ENCODE results near the gene CSPG4.
"Not testable (repeated sequence)": the region's sequence is repeated elsewhere in the genome, so short reads cannot be mapped to it uniquely, and the experiment has no call there.

CSPG4 gene

GRCh38 chr15:75687486-75688277, 25.0 kb downstream of the CSPG4 start:
- FAIRE-seq, result no peak

DNA sequence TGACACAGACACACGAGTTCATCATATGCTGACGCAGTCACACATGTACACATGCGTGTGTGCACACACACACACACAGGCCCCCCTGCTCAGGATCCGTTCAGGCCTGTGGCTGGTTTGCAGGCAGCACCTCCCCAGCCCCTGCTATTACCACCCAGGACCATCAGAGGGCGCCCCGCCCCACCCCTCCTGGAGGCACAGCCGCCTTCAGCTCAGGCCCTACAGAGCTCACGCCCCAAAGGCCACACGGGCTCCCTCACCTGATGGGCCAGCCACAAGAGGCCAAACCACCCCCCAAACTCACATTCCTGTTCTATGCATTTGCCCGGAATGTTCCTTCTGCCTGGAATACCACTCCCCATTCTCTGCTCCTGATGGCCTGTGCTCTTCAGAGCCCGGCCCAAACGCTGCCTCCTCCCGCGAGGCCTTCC, 26.4 kb downstream of the CSPG4 start:
- FAIRE-seq, result not testable (repeated sequence)

- no peak for FAIRE-seq
These were observed 27.5 kb downstream of the CSPG4 start for GRCh38 chr15:75685195-75685594.

DNA sequence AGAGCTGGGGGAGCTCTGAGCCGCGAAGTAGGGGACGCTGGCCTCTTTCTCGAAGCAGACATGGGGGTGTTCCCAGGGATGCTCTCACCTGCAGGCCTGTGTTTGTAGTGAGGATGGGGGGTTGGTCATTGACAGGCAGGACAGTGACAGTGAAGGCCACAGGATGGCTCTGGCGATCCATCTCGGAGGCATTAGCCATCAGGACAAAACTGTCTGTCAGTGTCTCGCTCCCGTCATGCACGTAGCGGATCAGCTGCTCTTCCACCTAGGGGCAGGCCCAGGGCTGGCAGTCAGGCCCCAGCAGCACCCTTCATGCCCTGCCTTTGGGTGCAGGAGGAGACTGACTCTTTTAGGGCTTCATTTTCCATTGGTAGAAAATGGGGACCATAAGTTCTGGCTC, 28.0 kb downstream of the CSPG4 start:
- FAIRE-seq, result no peak

- FAIRE-seq, result not testable (repeated sequence)
These were observed 28.9 kb downstream of the CSPG4 start for GRCh38 chr15:75683646-75684312.

DNA sequence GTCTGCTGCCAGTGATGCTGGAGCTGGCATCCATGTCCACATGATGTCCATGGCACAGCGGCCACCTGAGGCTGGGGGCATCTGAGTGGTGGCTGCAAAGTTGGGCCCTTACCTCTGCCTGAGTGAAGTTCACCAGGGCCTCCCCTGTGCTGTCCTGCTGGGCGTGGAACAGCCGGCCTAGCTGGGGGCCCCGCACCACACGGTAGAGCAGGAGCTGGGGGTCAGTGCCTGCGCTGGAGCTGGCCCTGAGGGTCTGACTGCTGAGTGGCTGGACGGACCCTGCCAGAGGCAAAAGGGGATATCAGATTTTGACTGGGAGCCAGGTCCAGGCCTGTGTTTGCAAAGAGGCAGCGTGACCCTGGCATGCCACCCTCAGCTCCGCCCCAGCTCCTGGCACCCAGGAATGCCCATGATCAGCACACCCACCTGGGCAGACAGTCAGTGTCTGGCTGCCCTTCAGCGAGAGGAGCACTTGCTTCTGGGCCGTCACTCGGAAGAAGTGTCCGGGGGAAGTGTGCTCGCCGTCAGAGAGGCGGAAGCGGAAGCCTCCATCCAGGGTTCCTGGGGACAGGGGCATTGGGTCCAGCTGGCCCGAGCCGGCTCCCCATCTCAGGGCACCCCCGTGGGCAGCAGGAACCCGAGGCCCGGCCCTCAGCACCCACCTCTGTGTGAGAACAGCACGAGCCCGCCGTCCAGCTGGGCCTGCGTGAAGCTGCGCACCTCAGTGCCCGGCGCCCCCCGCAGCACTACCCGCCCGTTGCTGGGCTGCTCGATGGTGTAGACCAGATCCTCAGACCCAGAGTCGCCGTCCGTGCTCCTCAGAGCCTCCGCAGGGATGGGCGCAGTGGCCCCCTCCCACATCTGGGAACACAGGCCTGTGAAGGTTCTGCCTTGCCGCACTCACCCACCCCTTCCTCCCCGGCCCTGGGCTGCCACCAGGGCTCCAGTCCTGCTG, 30.2 kb downstream of the CSPG4 start:
- FAIRE-seq, result no peak

DNA sequence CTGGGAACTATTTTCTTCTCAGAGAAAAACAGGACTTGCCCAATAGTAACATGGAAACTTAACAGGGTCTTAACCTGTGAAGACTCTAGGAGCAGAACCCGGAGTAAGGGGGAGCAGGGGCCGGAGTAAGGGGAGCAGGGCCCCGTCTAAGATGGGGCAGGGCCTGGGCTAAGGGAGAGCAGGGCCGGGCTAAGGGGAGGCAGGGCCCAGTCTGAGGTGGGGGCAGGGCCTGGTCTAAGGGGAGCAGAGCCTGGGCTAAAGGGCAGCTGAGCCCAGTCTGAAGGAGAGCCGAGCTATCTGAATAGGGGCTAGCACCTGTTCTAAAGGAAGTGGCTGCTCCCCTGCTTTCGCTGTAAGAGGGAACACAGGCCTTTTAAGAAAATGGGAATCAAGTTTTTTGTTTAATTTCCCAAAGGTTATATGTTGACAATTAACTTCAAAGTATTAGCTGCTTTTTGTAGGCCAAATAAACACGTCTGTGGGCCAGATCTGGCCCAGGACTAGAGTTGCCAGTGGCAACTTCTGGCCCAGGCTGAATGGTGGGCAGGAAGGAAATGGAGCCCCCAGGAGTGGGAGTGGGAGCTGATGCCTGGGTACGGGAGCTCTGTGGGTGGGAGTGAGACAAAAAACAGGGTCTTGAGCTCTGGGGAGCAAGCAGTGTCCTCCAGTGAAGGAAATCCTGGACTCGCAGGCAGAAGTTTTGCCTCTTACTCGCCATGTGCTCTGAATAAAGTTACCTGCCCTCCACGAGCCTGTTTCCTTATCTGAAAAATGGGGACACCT, 32.5 kb downstream of the CSPG4 start:
- FAIRE-seq, result no peak

DNA sequence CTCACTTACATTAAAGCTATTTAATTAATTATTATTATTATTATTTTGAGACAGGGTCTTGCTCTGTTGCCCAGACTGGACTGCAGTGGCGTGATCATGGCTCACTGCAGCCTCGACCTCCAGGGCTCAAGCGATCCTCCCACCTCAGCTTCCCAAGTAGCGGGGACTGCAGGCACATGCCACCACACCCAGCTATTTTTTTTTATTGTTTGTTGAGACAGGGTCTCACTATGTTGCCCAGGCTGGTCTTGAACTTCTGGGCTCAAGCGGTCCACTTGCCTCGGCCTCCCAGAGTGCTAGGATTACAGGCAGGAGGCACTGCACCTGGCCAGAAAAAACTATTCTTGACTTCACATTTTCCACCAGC, 34.3 kb downstream of the CSPG4 start:
- not testable (repeated sequence) for FAIRE-seq

GRCh38 chr15:75677465-75678323, 35.0 kb downstream of the CSPG4 start:
- FAIRE-seq, result no peak

GRCh38 chr15:75676688-75677464, 35.8 kb downstream of the CSPG4 start:
- no peak for FAIRE-seq

DNA sequence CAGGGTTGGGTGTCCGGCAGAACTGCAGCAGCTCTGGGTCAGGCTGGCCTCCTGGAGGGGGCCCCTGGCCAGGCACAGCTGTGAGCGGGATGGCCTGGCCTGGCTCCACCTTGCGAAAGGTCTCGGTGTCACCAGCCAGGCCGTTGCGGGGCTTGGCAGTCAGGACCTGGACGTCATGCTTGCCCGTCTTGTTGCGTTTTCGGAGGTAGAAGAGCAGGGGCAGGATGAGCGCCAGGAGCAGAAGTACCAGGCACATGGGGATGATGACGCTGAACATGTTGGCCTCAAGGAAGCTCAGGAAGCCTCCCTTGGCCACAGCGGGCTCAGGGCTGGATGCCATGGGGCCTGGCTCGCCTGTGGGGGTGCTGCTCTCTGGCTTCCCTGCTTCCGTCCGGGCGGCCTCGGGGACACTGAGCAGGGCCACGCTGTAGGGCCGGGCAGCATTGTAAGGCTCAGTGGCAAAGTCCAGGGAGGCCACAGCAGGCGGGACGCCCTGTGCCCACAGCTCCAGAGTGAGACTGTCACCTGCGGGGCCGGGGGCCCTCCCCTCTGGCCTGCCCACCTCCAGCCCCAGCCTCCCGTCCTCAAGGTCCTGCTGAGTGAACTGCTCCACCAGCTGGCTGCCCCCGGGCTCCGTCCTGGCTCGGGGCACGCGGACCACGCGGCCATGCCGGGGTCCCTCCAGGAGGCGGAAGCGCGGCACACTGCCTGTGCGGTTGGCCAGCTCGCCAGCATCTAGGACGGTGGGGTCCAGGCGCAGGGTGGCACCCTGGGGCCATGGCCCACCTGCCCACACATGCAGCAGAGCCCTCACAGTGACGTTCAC, 36.9 kb downstream of the CSPG4 start:
- FAIRE-seq, result no peak

- no peak for FAIRE-seq
These were observed 38.3 kb downstream of the CSPG4 start for GRCh38 chr15:75674366-75674765.

DNA sequence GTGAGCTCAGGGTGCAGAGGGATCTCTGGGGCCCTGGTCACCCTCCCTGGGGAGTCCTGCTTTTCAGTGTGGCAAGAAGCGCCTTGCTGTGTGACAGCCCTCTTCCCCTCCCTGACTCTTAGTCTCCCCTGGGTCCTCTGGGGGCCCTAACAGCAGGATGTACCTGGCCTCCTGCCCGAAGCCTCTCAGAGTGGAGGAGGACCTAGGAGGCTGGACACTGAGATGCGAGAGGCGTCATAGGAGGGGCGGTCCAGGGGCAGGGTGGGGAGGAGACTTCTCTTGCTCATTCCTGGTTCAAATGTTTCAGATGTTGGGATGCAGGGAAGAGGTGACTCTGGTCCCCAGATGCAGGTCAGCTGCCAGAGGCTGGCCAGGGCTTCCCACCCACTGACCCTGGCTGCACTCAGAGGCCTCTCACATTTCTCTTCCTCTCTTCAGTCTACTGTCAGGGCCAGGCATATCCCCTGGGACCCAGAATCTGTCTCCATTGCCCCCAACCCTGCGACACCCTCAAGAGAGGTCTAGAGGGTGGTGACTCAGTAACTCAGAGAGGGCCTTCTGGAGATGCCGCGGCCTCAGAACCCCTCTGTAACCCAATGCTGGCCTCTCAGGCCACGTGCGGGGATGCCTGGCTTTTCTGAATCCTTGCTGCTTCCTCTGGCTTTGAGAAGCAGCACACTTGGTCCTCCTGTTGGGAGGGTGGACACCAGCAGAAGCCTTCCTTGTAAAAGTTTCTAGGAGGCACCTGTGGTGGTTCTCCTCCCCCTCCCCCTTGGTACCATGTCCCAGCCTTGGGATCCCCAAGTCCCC, 39.0 kb downstream of the CSPG4 start:
- no peak for FAIRE-seq

- no peak for FAIRE-seq
These were observed 39.8 kb downstream of the CSPG4 start for GRCh38 chr15:75672646-75673425.

GRCh38 chr15:75671730-75672602, 40.7 kb downstream of the CSPG4 start:
- FAIRE-seq, result no peak

- no peak for FAIRE-seq
These were observed 42.8 kb downstream of the CSPG4 start for GRCh38 chr15:75669879-75670212.
